ENCODE measurements around the gene ITPRIPL2.
A peak's percentile ranks its signal among the peaks of the same experiment; 100 is the strongest.

ITPRIPL2 gene

GRCh38 chr16:19137201-19138128, 23.7 kb downstream of the ITPRIPL2 start:
- CTCF ChIA-PET: interaction anchor here (1.4 kb wide), 1 partner anchor 14 kb away, joined by 3 read pairs; no protein-coding TSS in a partner anchor
- no peak overlapping the region for H3K27ac ChIP-seq (ENCODE audit: insufficient read depth in 1 of 2, low read depth in 1 of 2, low read length in 2 of 2, poor library complexity in 1 of 2, severe bottlenecking in 2 of 2)
- 67% methylated on average over 1 of the region's 6 CpGs for WGBS (ENCODE audit: insufficient coverage)
- POLR2A ChIA-PET: no interaction called here
- H3K9me3 ChIP-seq (ENCODE audit: control extremely low read depth in 1 of 5, control insufficient read depth in 4 of 5, insufficient read depth in 2 of 5, low read depth in 1 of 5, low read length in 4 of 5): no peaks in the 10 kb centered on the region
- peaks cover 0 to 9% (median 0%) of the 10 kb centered on the region in 4 experiments for H3K4me1 ChIP-seq (ENCODE audit: control extremely low read depth in 1 of 4, control insufficient read depth in 4 of 4, insufficient read depth in 4 of 4, low read length in 3 of 4)
- peaks cover 0 to 3% (median 0%) of the 10 kb centered on the region in 5 experiments for H3K27me3 ChIP-seq (replicated peaks in 2 of 5; ENCODE audit: control insufficient read depth in 4 of 5, insufficient read depth in 5 of 5, low read length in 4 of 5)
- H3K4me3 ChIP-seq (ENCODE audit: control insufficient read depth in 1 of 7, extremely low read depth in 1 of 7, insufficient read depth in 4 of 7, low read depth in 2 of 7, low read length in 6 of 7): no peak overlapping the region
- no peaks in the 10 kb centered on the region for H3K36me3 ChIP-seq (ENCODE audit: control insufficient read depth in 4 of 4, insufficient read depth in 4 of 4, low read length in 3 of 4)
- DNase-seq: peak in 1 of 3 donors; percentile 19

DNA sequence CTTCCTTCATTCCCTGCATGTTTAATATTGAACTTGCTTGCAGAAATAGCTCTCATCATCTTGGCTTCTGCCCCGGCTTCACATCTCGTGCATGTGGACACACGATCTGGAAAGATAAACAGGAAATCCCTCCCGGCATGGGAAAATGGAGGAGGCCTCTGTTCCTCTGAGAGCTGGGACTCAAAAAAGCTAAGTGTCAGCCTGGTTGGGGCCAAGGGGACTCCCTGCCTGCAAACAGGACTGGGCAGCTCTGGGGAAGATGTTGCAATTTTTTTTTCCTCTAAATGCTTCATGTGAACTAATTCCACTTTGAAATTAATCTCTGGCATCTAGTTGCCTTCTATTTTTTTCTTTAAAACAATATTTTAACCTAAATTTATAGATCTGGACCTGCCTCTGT, 24.8 kb downstream of the ITPRIPL2 start:
- Histone ChIP-seq H3K27ac (ENCODE audit: insufficient read depth in 1 of 2, low read depth in 1 of 2, low read length in 2 of 2, poor library complexity in 1 of 2, severe bottlenecking in 2 of 2) (no peak overlapping the region), H3K36me3 (ENCODE audit: control insufficient read depth in 4 of 4, insufficient read depth in 4 of 4, low read length in 3 of 4) (no peaks in the 10 kb centered on the region), H3K9me3 (ENCODE audit: control extremely low read depth in 1 of 5, control insufficient read depth in 4 of 5, insufficient read depth in 2 of 5, low read depth in 1 of 5, low read length in 4 of 5) (no peaks in the 10 kb centered on the region), H3K27me3 (replicated peaks in 2 of 5; ENCODE audit: control insufficient read depth in 4 of 5, insufficient read depth in 5 of 5, low read length in 4 of 5) (peaks cover 0 to 3% (median 0%) of the 10 kb centered on the region in 5 experiments), H3K4me1 (ENCODE audit: control extremely low read depth in 1 of 4, control insufficient read depth in 4 of 4, insufficient read depth in 4 of 4, low read length in 3 of 4) (peaks cover 0 to 9% (median 0%) of the 10 kb centered on the region in 4 experiments), H3K4me3 (ENCODE audit: control insufficient read depth in 1 of 7, extremely low read depth in 1 of 7, insufficient read depth in 4 of 7, low read depth in 2 of 7, low read length in 6 of 7) (no peak overlapping the region)
- no peak for DNase-seq
- 48% methylated on average over 3 of the region's 4 CpGs for WGBS (ENCODE audit: insufficient coverage)
- ChIA-PET POLR2A (no interaction called here), CTCF (interaction anchor here (0.7 to 1.7 kb wide), 2 partner anchors 15 to 31 kb away, joined by 3 to 4 read pairs; no protein-coding TSS in a partner anchor)

DNA sequence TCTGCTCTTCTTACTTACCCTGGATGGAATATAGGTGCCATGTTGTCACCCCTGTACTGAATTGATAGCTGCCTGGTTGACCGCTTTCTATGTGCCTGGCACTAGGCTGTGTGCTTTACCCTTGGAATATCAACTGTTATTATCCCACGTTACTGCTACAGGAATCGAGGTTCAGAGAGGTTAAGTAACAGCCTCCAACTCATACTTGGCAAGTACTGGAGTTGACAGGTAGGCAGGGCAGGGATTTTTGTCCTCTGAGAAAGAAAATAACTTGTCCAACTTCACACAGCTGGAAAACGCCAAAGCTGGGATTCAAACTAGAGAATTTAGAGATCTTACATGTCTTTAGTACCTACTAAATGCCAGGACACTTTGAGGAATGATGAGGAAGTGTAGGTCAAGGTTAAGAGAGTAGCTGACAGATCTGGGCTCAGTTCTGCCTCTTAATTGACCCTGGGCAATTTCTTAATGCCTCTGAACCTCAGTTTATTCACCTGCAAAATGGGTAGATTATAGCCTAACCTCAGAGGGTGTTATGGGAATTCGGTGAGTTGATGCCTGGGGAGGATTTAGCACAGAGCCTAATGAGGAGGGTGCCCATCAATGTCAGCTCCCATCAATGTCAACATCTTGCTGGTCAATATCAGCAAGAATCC, 25.8 kb downstream of the ITPRIPL2 start:
- 91% methylated on average over 4 of the region's 5 CpGs for WGBS (ENCODE audit: insufficient coverage)
- H3K27ac ChIP-seq (ENCODE audit: insufficient read depth in 1 of 2, low read depth in 1 of 2, low read length in 2 of 2, poor library complexity in 1 of 2, severe bottlenecking in 2 of 2): no peak overlapping the region
- no peak overlapping the region for H3K4me3 ChIP-seq (ENCODE audit: control insufficient read depth in 1 of 7, extremely low read depth in 1 of 7, insufficient read depth in 4 of 7, low read depth in 2 of 7, low read length in 6 of 7)
- DNase-seq: no peak
- H3K36me3 ChIP-seq (ENCODE audit: control insufficient read depth in 4 of 4, insufficient read depth in 4 of 4, low read length in 3 of 4): no peaks in the 10 kb centered on the region
- peaks cover 0 to 3% (median 0%) of the 10 kb centered on the region in 5 experiments for H3K27me3 ChIP-seq (replicated peaks in 2 of 5; ENCODE audit: control insufficient read depth in 4 of 5, insufficient read depth in 5 of 5, low read length in 4 of 5)
- CTCF ChIA-PET: interaction anchor here (1.0 to 1.7 kb wide), 4 partner anchors 14 to 53 kb away, joined by 3 to 4 read pairs (median 4); no protein-coding TSS in a partner anchor
- H3K4me1 ChIP-seq (ENCODE audit: control extremely low read depth in 1 of 4, control insufficient read depth in 4 of 4, insufficient read depth in 4 of 4, low read length in 3 of 4): peaks cover 0 to 9% (median 0%) of the 10 kb centered on the region in 4 experiments
- H3K9me3 ChIP-seq (ENCODE audit: control extremely low read depth in 1 of 5, control insufficient read depth in 4 of 5, insufficient read depth in 2 of 5, low read depth in 1 of 5, low read length in 4 of 5): no peaks in the 10 kb centered on the region
- POLR2A ChIA-PET: no interaction called here

GRCh38 chr16:19140396-19140795, 26.6 kb downstream of the ITPRIPL2 start:
- Histone ChIP-seq H3K27ac (ENCODE audit: insufficient read depth in 1 of 2, low read depth in 1 of 2, low read length in 2 of 2, poor library complexity in 1 of 2, severe bottlenecking in 2 of 2) (no peak overlapping the region), H3K4me3 (ENCODE audit: control insufficient read depth in 1 of 7, extremely low read depth in 1 of 7, insufficient read depth in 4 of 7, low read depth in 2 of 7, low read length in 6 of 7) (no peak overlapping the region), H3K9me3 (ENCODE audit: control extremely low read depth in 1 of 5, control insufficient read depth in 4 of 5, insufficient read depth in 2 of 5, low read depth in 1 of 5, low read length in 4 of 5) (peaks cover 0 to 2% (median 0%) of the 10 kb centered on the region in 5 experiments), H3K27me3 (replicated peaks in 2 of 5; ENCODE audit: control insufficient read depth in 4 of 5, insufficient read depth in 5 of 5, low read length in 4 of 5) (peaks cover 0 to 3% (median 0%) of the 10 kb centered on the region in 5 experiments), H3K36me3 (ENCODE audit: control insufficient read depth in 4 of 4, insufficient read depth in 4 of 4, low read length in 3 of 4) (no peaks in the 10 kb centered on the region), H3K4me1 (ENCODE audit: control extremely low read depth in 1 of 4, control insufficient read depth in 4 of 4, insufficient read depth in 4 of 4, low read length in 3 of 4) (peaks cover 0 to 9% (median 0%) of the 10 kb centered on the region in 4 experiments)
- POLR2A ChIA-PET: no interaction called here
- no peak for DNase-seq
- CTCF ChIA-PET: interaction anchor here (1.2 to 1.7 kb wide), 2 partner anchors 17 to 54 kb away, joined by 3 to 4 read pairs; no protein-coding TSS in a partner anchor
- WGBS (ENCODE audit: insufficient coverage): 90% methylated on average over 2 of the region's 2 CpGs

GRCh38 chr16:19142939-19143598, 29.3 kb downstream of the ITPRIPL2 start:
- CTCF ChIA-PET: no interaction called here
- H3K4me3 ChIP-seq (ENCODE audit: control insufficient read depth in 1 of 7, extremely low read depth in 1 of 7, insufficient read depth in 4 of 7, low read depth in 2 of 7, low read length in 6 of 7): no peak overlapping the region
- DNase-seq: no peak
- H3K27ac ChIP-seq (ENCODE audit: insufficient read depth in 1 of 2, low read depth in 1 of 2, low read length in 2 of 2, poor library complexity in 1 of 2, severe bottlenecking in 2 of 2): no peak overlapping the region
- peaks cover 0 to 5% (median 0%) of the 10 kb centered on the region in 5 experiments for H3K9me3 ChIP-seq (ENCODE audit: control extremely low read depth in 1 of 5, control insufficient read depth in 4 of 5, insufficient read depth in 2 of 5, low read depth in 1 of 5, low read length in 4 of 5)
- 92% methylated on average over 5 of the region's 8 CpGs for WGBS (ENCODE audit: insufficient coverage)
- peaks cover 0 to 4% (median 0%) of the 10 kb centered on the region in 5 experiments for H3K27me3 ChIP-seq (replicated peaks in 2 of 5; ENCODE audit: control insufficient read depth in 4 of 5, insufficient read depth in 5 of 5, low read length in 4 of 5)
- no peaks in the 10 kb centered on the region for H3K36me3 ChIP-seq (ENCODE audit: control insufficient read depth in 4 of 4, insufficient read depth in 4 of 4, low read length in 3 of 4)
- POLR2A ChIA-PET: no interaction called here
- no peaks in the 10 kb centered on the region for H3K4me1 ChIP-seq (ENCODE audit: control extremely low read depth in 1 of 4, control insufficient read depth in 4 of 4, insufficient read depth in 4 of 4, low read length in 3 of 4)

GRCh38 chr16:19143599-19143956, 29.8 kb downstream of the ITPRIPL2 start:
- 95% methylated on average over 7 of the region's 9 CpGs for WGBS (ENCODE audit: insufficient coverage)
- POLR2A ChIA-PET: no interaction called here
- CTCF ChIA-PET: no interaction called here

More at GRCh38 chr16:19143599-19143956, 29.8 kb downstream of the ITPRIPL2 start:
- Histone ChIP-seq H3K4me3 (ENCODE audit: control insufficient read depth in 1 of 7, extremely low read depth in 1 of 7, insufficient read depth in 4 of 7, low read depth in 2 of 7, low read length in 6 of 7) (no peak overlapping the region), H3K9me3 (ENCODE audit: control extremely low read depth in 1 of 5, control insufficient read depth in 4 of 5, insufficient read depth in 2 of 5, low read depth in 1 of 5, low read length in 4 of 5) (peaks cover 0 to 5% (median 0%) of the 10 kb centered on the region in 5 experiments), H3K27ac (ENCODE audit: insufficient read depth in 1 of 2, low read depth in 1 of 2, low read length in 2 of 2, poor library complexity in 1 of 2, severe bottlenecking in 2 of 2) (no peak overlapping the region), H3K27me3 (replicated peaks in 2 of 5; ENCODE audit: control insufficient read depth in 4 of 5, insufficient read depth in 5 of 5, low read length in 4 of 5) (peaks cover 0 to 4% (median 0%) of the 10 kb centered on the region in 5 experiments), H3K4me1 (ENCODE audit: control extremely low read depth in 1 of 4, control insufficient read depth in 4 of 4, insufficient read depth in 4 of 4, low read length in 3 of 4) (no peaks in the 10 kb centered on the region), H3K36me3 (ENCODE audit: control insufficient read depth in 4 of 4, insufficient read depth in 4 of 4, low read length in 3 of 4) (no peaks in the 10 kb centered on the region)
- DNase-seq: no peak

All from common myeloid progenitor, CD34-positive (primary cell).